IMR-90 (cell line): ENCODE results near the gene MRTFB.

Experiments
- CTCF ChIP-seq: conservative IDR thresholded peaks from 2 replicates; pipeline ENCODE4 v1.5.1; 2012; ENCODE audit warnings: mild to moderate bottlenecking, low read depth, low read length, improper control_type of control experiment
- MAZ ChIP-seq: IDR thresholded peaks from 2 replicates; pipeline ENCODE4 v1.6.1; 2012; ENCODE audit warnings: low read depth, mild to moderate bottlenecking, low read length, improper control_type of control experiment, moderate library complexity, borderline replicate concordance
- MXI1 ChIP-seq: IDR thresholded peaks from 2 replicates; pipeline ENCODE4 v1.6.1; 2012; ENCODE audit warnings: low read depth, mild to moderate bottlenecking, low read length, moderate library complexity, borderline replicate concordance
- RFX5 ChIP-seq: IDR thresholded peaks from 2 replicates; pipeline ENCODE4 v1.8.0; 2012; ENCODE audit warnings: low read depth, mild to moderate bottlenecking, low read length, moderate library complexity

GRCh38 chr16:14223632-14224031 is 152.5 kb downstream of the MRTFB start:
- TF ChIP-seq CTCF = no peak
- TF ChIP-seq MXI1 = no peak
- no peak for TF ChIP-seq MAZ
- TF ChIP-seq RFX5 = no peak
